GM18868 (cell line): ENCODE data around the gene RIPOR1.

Experiments
- ATAC-seq: cut with Tn5 transposase; IDR thresholded peaks from one replicate; pipeline ENCODE4 v1.9.1; 2021; ENCODE audit warnings: mild to moderate bottlenecking, moderate library complexity; ENCODE audit not compliant: unreplicated experiment

RIPOR1 gene

GRCh38 chr16:67558859-67559258 is 30.2 kb downstream of the RIPOR1 start:
- no peak for ATAC-seq

- ATAC-seq, result no peak
These were observed 32.3 kb downstream of the RIPOR1 start for GRCh38 chr16:67560827-67561342.

DNA sequence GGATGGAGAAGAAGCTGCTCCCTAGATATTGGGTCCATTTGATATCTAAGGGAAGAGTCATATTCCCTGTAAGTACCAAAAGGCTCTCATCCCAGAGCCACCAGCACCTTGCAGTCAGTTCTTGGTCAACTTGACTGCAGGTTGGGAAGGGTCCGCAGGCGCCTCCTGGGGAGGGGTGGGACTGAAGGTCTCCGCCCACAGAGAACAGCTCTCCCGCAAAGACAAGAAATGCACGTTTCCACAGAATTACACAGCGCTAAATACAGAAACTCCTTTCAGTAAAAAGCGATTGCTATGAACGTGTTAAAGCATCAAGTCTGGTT is 32.8 kb downstream of the RIPOR1 start:
- no peak for ATAC-seq

DNA sequence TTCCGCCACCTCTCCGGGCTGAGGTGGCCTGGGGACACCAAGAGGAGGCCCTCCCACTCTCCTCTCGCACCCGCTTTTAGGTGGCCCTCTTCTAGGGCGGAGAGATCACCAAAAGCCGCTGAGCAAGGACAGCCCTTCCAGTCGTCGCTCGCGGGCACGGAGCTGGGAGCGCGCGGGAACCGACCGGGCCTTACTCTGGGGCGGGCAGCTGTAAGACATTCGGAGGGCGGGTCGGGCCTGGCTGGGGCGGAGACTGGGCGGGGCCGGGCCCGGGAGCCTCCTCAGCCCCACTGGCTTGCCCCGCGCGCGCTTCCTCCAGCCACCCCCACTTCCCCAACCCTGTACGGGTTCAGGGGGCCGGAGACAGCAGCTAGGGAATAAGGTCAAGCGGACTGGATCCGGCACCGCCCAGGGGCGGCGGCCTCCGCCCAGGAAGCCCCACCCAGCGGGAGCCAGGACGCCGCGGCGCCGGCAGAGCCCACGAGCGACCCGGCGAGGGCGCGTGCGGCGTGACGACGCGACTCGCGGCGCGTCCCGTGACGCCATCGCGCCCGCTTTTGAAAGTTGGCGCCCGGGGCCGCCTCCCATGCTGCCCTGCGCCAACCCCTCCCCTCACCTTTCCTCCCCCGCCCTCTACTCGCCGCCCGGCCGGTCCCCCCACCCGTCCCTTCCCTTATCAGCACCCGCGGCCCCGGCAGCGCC is 33.3 kb downstream of the RIPOR1 start:
- peak; percentile 73 for ATAC-seq

- peak; percentile 50 for ATAC-seq
These were observed 33.9 kb downstream of the RIPOR1 start, which contains the start of gene CTCF for GRCh38 chr16:67562526-67562917. CTCF (plus strand) TSS chr16:67562526; CDS start chr16:67610833, 48,307 bp downstream.

GRCh38 chr16:67562918-67563707 is 34.5 kb downstream of the RIPOR1 start:
- peak; percentile 6 for ATAC-seq

DNA sequence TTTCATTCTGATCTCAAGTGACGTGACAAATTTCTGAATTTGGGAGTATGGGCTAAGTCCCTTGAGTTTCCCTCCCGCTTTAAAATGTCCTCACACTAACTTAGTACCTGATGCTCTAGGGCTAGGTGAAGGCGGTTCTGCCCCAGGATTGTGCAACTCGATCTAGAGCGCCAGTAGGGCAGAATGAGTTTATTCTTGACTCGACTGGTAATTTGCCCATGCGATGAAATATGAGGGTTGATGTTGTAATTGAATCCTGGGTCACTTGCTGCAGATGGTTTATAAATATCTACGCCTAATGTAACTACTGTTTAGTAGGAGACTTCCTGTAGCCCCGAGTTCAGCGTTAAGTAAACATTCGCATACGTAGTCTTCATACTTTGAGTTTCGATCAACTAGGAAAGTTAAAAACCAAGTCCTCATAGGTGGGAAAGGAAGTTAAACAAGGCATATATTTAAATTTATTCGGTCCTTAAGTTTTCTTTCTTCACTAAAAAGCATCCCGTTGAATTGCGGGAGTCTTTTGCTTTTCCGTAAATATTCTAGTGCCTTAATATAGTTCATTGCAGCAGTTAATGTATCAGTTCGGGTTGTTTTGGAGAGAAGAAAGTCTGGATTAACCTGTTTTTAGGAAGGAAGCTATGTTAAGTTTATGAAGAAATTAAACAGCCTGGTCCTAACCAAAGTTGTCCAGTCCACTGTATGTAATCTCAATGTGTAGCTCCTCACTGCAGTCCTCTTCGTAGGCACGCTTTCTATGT is 35.3 kb downstream of the RIPOR1 start:
- no peak for ATAC-seq

- ATAC-seq, result no peak
These were observed 37.0 kb downstream of the RIPOR1 start for GRCh38 chr16:67565470-67566100.

- no peak for ATAC-seq
These were observed 42.8 kb downstream of the RIPOR1 start for GRCh38 chr16:67571464-67571863.

DNA sequence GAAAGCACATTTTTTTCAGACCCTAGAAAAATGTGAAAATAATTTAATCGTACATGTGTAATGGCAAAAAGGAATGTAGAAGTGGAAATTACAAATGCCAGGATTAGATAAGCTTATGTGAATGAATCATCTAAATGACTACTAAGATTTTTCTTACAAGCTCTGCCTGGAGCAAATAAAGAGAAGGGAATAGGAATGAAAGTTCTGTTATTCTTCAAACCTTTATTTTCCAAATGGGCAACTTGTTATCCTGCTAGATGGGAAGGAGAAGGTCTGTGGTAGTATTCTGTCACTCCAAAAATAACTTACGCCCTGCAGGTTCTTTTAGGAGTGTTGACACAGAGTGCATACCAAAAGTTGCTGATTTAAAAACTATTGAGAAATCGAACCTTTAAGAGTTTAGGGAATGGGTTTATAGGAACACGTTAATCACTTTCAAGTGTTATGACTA is 43.4 kb downstream of the RIPOR1 start:
- no peak for ATAC-seq

DNA sequence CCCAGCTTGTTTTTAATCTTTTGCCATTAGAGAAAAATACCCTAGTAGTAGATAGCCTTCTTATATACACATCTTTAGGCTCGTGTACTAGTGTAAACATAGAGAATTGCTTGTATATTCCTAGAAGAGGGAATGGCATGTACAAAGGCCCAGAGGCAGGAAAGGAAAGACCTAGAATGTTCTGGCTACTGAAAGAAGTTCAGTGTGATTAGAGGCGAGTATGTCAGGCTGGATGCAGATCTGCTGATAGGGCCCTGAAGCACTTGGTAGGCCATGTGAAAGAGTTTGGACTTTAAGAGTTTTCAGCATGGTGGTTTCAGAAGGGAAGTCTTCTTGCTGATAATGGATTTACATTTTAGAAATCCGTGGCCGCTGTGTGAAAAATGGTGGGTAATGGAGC is 51.1 kb downstream of the RIPOR1 start:
- no peak for ATAC-seq

- ATAC-seq, result no peak
These were observed 51.6 kb downstream of the RIPOR1 start for GRCh38 chr16:67580202-67580601.

DNA sequence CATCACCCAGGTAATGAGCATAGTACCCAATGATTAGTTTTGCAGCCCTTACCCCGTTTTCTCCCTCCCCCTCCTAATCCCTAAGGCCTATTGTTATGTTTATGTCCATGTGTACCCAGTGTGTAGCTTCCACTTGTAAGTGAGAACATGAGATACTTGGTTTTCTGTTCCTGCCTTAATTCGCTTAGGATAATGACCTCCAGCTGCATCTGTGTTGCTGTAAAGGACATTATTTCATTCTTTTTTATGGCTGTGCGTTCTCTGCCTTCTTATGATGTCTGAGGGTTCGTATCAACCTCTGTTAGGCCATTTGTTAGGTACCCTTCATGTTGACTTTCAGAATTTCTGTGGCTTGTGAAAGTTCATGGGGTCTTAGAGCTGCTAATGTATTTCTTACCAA is 64.7 kb downstream of the RIPOR1 start:
- ATAC-seq, result no peak

DNA sequence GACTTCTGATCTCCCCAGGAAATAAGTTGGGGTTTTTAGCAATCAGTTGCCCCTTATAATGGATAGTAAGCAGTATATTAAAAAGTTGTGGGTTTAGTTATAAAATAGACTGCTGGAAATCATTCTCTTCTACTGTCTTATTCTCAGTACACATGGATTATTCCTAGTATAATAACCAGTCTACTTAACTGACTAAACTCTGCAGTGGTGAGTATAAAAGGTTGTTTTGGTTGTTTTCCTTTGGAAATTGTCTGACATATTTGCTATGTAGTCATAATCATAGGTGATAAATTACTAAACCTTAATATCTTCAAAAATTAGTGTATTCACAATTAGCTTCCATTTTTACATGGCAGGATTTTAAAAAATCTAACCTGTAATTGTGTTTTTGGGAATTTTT is 65.1 kb downstream of the RIPOR1 start:
- ATAC-seq, result no peak

GRCh38 chr16:67594256-67594915 is 65.8 kb downstream of the RIPOR1 start:
- ATAC-seq, result no peak

DNA sequence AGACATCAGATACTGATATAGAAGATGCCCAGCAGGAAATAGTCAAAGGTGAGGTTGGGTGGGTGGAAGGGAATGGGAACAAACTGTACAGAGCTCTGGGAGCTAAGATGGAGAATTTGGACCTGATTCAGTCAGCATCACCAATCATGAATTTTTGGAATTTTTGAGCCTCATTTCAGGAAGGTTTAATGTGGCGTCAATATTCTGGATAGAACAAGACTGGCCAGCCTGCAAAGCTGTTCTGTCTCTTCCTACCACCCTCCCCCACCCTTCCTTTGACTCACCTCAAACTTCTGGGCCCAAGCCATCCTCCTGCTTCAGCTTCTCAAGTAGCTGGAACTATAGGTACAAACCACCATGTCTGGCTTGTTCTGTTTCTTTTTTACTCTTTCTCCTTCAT is 66.3 kb downstream of the RIPOR1 start:
- no peak for ATAC-seq
